HepG2 (cell line): Measurements from ENCODE around the gene CDK1. TPM values are rescaled to one million over a fixed set of nuclear protein-coding genes. Genes with fewer than 3 reads are reported as not detected.

Experiments used
- AGO1 ChIP-seq: fragments of 200-400 bp; formaldehyde crosslinking; IDR thresholded peaks from 2 replicates; pipeline ENCODE4 v1.6.1; 2017; ENCODE audit warnings: mild to moderate bottlenecking, low read depth, low read length, moderate library complexity; ENCODE audit not compliant: poor library complexity, severe bottlenecking
- ARID3A ChIP-seq: IDR thresholded peaks from 2 replicates; pipeline ENCODE4 v1.6.1; 2012; ENCODE audit warnings: low read depth, low read length, improper control_type of control experiment
- CC2D1A ChIP-seq: sonication (generic); formaldehyde crosslinking; IDR thresholded peaks from 2 replicates; pipeline ENCODE4 v1.8.1; 2023; ENCODE audit warnings: mild to moderate bottlenecking, missing genetic modification reagents
- ELF3 ChIP-seq: IDR thresholded peaks from 2 replicates; pipeline ENCODE4 v1.6.1; 2016; ENCODE audit warnings: missing genetic modification reagents, missing compliant biosample characterization
- ELF4 ChIP-seq: sonication (generic); formaldehyde crosslinking; IDR thresholded peaks from 2 replicates; pipeline ENCODE4 v1.5.0; 2020; ENCODE audit warnings: missing genetic modification reagents, mild to moderate bottlenecking, moderate library complexity, borderline replicate concordance
- GATA4 ChIP-seq: sonication (generic); IDR thresholded peaks from 2 replicates; pipeline ENCODE4 v1.6.1; 2016; ENCODE audit warnings: antibody characterized with exemption, low read depth, borderline replicate concordance
- HNRNPH1 ChIP-seq: fragments of 200-400 bp; formaldehyde crosslinking; optimal IDR thresholded peaks from 2 replicates; pipeline ENCODE3; 2017; ENCODE audit warnings: mild to moderate bottlenecking, low read depth, low read length
- JUN ChIP-seq: sonication (generic); formaldehyde crosslinking; IDR thresholded peaks from 2 replicates; pipeline ENCODE4 v1.4.0; 2020; ENCODE audit warnings: mild to moderate bottlenecking, missing genetic modification reagents
- RCOR2 ChIP-seq: IDR thresholded peaks from 2 replicates; pipeline ENCODE4 v1.6.1; 2016; ENCODE audit warnings: missing biosample characterization, missing genetic modification reagents
- REPIN1 ChIP-seq: sonication (generic); formaldehyde crosslinking; IDR thresholded peaks from 2 replicates; pipeline ENCODE4 v1.8.0; 2022; ENCODE audit warnings: missing genetic modification reagents, low read depth, mild to moderate bottlenecking, borderline replicate concordance
- SKI ChIP-seq: fragments of 450-650 bp; IDR thresholded peaks from one replicate; pipeline ENCODE4 v1.6.1; 2018; ENCODE audit warnings: mild to moderate bottlenecking; ENCODE audit not compliant: partially characterized antibody
- ZBTB26 ChIP-seq: IDR thresholded peaks from 2 replicates; pipeline ENCODE4 v1.6.1; 2016; ENCODE audit warnings: missing compliant biosample characterization, missing genetic modification reagents, borderline replicate concordance
- ZBTB8A ChIP-seq: sonication (generic); formaldehyde crosslinking; IDR thresholded peaks from 2 replicates; pipeline ENCODE4 v1.4.0; 2020; ENCODE audit warnings: mild to moderate bottlenecking, low read depth, missing genetic modification reagents, borderline replicate concordance
- ZC3H4 ChIP-seq: sonication (generic); formaldehyde crosslinking; IDR thresholded peaks from 2 replicates; pipeline ENCODE4 v1.4.0; 2020; ENCODE audit warnings: missing genetic modification reagents, borderline replicate concordance
- ZNF33B ChIP-seq: sonication (generic); formaldehyde crosslinking; IDR thresholded peaks from 2 replicates; pipeline ENCODE4 v1.5.1; 2020; ENCODE audit warnings: mild to moderate bottlenecking, missing genetic modification reagents
- ZNF572 ChIP-seq: sonication (generic); formaldehyde crosslinking; IDR thresholded peaks from 2 replicates; pipeline ENCODE4 v1.5.1; 2020; ENCODE audit warnings: mild to moderate bottlenecking, missing genetic modification reagents
- ZNF709 ChIP-seq: sonication (generic); formaldehyde crosslinking; IDR thresholded peaks from 2 replicates; pipeline ENCODE4 v1.5.0; 2020; ENCODE audit warnings: mild to moderate bottlenecking, missing genetic modification reagents
- ZNF749 ChIP-seq: sonication (generic); formaldehyde crosslinking; IDR thresholded peaks from 2 replicates; pipeline ENCODE4 v1.8.0; 2022; ENCODE audit warnings: mild to moderate bottlenecking, missing genetic modification reagents, moderate library complexity, borderline replicate concordance
- ZNF772 ChIP-seq: sonication (generic); formaldehyde crosslinking; IDR thresholded peaks from 2 replicates; pipeline ENCODE4 v1.5.0; 2020; ENCODE audit warnings: mild to moderate bottlenecking, missing genetic modification reagents
- ZNF782 ChIP-seq: sonication (generic); formaldehyde crosslinking; IDR thresholded peaks from 2 replicates; pipeline ENCODE4 v1.4.0; 2020; ENCODE audit warnings: missing genetic modification reagents, mild to moderate bottlenecking, borderline replicate concordance
- polyA plus RNA-seq, 8 experiments: library from polyadenylated mRNA; depleted of rRNA in 3 of 8; stranded (reverse) in 7 of 8; unstranded in 1 of 8; fragments of >200 nt; fragmentation: Illumina TruSeq in 4 of 8; extraction: Trizol in 4 of 8; gene quantifications; 2 replicates each; pipeline versions ENCODE4 v1.2.1 to v1.2.3, GENCODE V29; 2011 to 2016; ENCODE audit warnings: low read depth in 4 of 8, missing spikeins in 1 of 8, mixed read lengths in 1 of 8; ENCODE audit not compliant: insufficient read depth in 1 of 8
- total RNA-seq, 5 experiments: library from RNA; depleted of rRNA; stranded (reverse); fragments of >200 nt; fragmentation: Illumina TruSeq; extraction: Trizol; gene quantifications; 2 replicates each; pipeline ENCODE4 v1.2.3, GENCODE V29; 2016; ENCODE audit warnings: low read depth in 1 of 5
- TF ChIP-seq, protein P1 (sequence below): sonication (generic); formaldehyde crosslinking; IDR thresholded peaks from 2 replicates; pipeline ENCODE4 v1.5.1; 2020; ENCODE audit warnings: missing genetic modification reagents, mild to moderate bottlenecking, borderline replicate concordance
- TF ChIP-seq, protein P2 (sequence below): sonication (generic); formaldehyde crosslinking; IDR thresholded peaks from 2 replicates; pipeline ENCODE4 v1.4.0; 2020; ENCODE audit warnings: missing genetic modification reagents
- TF ChIP-seq, protein P3 (sequence below): sonication (generic); formaldehyde crosslinking; IDR thresholded peaks from 2 replicates; pipeline ENCODE4 v1.4.0; 2020; ENCODE audit warnings: missing genetic modification reagents

Gene CDK1
- total and polyA plus RNA-seq, 2 of the 13 experiments (the other 11 are each of a cell fraction or from before 2014, with no cell fraction given), result 42.6 to 132 TPM

DNA sequence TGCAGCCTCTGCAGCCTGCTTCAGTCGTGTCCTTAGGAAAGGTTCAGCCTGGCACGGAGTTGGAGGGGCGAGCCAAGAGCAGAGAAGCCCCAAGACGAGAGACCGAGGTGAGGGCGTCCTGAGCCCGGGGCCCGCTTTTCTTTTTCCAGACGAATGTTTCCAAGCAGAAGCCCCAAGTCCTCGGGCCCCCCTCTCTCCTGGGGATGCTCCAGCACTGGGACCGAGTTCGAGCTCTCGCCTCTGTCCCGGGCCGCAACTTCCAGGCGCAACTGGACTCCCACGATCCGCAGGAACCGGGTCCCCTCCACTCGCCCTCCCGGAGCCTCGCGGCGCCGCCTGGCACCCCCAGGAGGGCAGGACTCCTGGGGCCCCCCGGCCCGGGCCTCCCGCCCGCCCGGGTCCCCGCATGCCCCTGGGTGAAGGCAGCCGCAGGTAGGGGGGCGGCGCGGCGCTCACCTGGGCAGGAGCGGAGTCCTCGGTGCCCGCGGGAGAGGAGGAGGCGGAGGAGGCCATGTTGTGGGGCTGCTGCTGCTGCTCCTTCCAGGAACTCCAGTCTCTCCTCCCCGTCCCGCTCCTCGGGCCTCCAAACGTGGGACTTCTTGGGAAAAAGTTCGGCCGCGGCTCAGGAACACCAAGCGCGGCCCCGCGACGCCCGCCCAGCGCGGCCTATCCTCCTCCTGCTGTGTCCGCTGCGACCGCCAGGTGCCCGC lies 45.3 kb upstream of the CDK1 start (continued):
- TF ChIP-seq HNRNPH1 (no peak), REPIN1 (peak; percentile 22; the same call in 1 of the 2 replicates), ELF4 (CRISPR knock-in tag) (no peak), ZNF572 (CRISPR knock-in tag) (no peak), ZC3H4 (CRISPR knock-in tag) (no peak), GATA4 (no peak), ZBTB26 (CRISPR knock-in tag) (no peak), ZNF33B (no peak), CC2D1A (CRISPR knock-in tag) (no peak), ZNF709 (no peak), JUN (CRISPR knock-in tag) (no peak), ARID3A (no peak), ZNF772 (CRISPR knock-in tag) (no peak), ZBTB8A (CRISPR knock-in tag) (no peak), SKI (no peak), RCOR2 (no peak), AGO1 (peak; percentile 48), ELF3 (CRISPR knock-in tag) (no peak), ZNF749 (CRISPR knock-in tag) (no peak), ZNF782 (CRISPR knock-in tag) (no peak)
- TF ChIP-seq, protein P1, sequence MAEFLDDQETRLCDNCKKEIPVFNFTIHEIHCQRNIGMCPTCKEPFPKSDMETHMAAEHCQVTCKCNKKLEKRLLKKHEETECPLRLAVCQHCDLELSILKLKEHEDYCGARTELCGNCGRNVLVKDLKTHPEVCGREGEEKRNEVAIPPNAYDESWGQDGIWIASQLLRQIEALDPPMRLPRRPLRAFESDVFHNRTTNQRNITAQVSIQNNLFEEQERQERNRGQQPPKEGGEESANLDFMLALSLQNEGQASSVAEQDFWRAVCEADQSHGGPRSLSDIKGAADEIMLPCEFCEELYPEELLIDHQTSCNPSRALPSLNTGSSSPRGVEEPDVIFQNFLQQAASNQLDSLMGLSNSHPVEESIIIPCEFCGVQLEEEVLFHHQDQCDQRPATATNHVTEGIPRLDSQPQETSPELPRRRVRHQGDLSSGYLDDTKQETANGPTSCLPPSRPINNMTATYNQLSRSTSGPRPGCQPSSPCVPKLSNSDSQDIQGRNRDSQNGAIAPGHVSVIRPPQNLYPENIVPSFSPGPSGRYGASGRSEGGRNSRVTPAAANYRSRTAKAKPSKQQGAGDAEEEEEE, result no peak
- TF ChIP-seq, protein P2, sequence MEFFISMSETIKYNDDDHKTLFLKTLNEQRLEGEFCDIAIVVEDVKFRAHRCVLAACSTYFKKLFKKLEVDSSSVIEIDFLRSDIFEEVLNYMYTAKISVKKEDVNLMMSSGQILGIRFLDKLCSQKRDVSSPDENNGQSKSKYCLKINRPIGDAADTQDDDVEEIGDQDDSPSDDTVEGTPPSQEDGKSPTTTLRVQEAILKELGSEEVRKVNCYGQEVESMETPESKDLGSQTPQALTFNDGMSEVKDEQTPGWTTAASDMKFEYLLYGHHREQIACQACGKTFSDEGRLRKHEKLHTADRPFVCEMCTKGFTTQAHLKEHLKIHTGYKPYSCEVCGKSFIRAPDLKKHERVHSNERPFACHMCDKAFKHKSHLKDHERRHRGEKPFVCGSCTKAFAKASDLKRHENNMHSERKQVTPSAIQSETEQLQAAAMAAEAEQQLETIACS (CRISPR knock-in tag), result peak; percentile 81
- TF ChIP-seq, protein P3, sequence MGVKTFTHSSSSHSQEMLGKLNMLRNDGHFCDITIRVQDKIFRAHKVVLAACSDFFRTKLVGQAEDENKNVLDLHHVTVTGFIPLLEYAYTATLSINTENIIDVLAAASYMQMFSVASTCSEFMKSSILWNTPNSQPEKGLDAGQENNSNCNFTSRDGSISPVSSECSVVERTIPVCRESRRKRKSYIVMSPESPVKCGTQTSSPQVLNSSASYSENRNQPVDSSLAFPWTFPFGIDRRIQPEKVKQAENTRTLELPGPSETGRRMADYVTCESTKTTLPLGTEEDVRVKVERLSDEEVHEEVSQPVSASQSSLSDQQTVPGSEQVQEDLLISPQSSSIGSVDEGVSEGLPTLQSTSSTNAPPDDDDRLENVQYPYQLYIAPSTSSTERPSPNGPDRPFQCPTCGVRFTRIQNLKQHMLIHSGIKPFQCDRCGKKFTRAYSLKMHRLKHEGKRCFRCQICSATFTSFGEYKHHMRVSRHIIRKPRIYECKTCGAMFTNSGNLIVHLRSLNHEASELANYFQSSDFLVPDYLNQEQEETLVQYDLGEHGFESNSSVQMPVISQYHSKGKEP, result no peak
